Ishikawa (cell line): Measurements from ENCODE around the gene MAS1L.

Experiments
- CEBPB ChIP-seq: IDR thresholded peaks from 2 replicates; pipeline ENCODE4 v1.6.1; 2012
- CREB1 ChIP-seq: IDR thresholded peaks from 2 replicates; pipeline ENCODE4 v1.6.1; 2012; ENCODE audit warnings: low read depth
- EGR1 ChIP-seq: IDR thresholded peaks from 2 replicates; pipeline ENCODE4 v1.6.1; 2012
- EP300 ChIP-seq: IDR thresholded peaks from 2 replicates; pipeline ENCODE4 v1.6.1; 2012; ENCODE audit warnings: borderline replicate concordance
- FOXM1 ChIP-seq: IDR thresholded peaks from 2 replicates; pipeline ENCODE4 v1.6.1; 2012; ENCODE audit warnings: low read depth, borderline replicate concordance
- MAX ChIP-seq: IDR thresholded peaks from 2 replicates; pipeline ENCODE4 v1.6.1; 2012
- NFIC ChIP-seq: IDR thresholded peaks from 2 replicates; pipeline ENCODE4 v1.6.1; 2012
- RAD21 ChIP-seq: IDR thresholded peaks from 2 replicates; pipeline ENCODE4 v1.6.1; 2012; ENCODE audit warnings: low read depth
- REST ChIP-seq: IDR thresholded peaks from 2 replicates; pipeline ENCODE4 v1.6.1; 2012; ENCODE audit warnings: low read depth, mild to moderate bottlenecking
- TAF1 ChIP-seq: IDR thresholded peaks from 2 replicates; pipeline ENCODE4 v1.6.1; 2012; ENCODE audit warnings: low read depth, mild to moderate bottlenecking
- TCF12 ChIP-seq: IDR thresholded peaks from 2 replicates; pipeline ENCODE4 v1.6.1; 2012; ENCODE audit warnings: low read depth
- TEAD4 ChIP-seq: IDR thresholded peaks from 2 replicates; pipeline ENCODE4 v1.6.1; 2012
- USF1 ChIP-seq: IDR thresholded peaks from 2 replicates; pipeline ENCODE4 v1.6.1; 2012
- YY1 ChIP-seq: IDR thresholded peaks from 2 replicates; pipeline ENCODE4 v1.6.1; 2012; ENCODE audit warnings: low read depth
- ZBTB7A ChIP-seq: IDR thresholded peaks from 2 replicates; pipeline ENCODE4 v1.6.1; 2012; ENCODE audit warnings: low read depth

Gene MAS1L

GRCh38 chr6:29524444-29525310 is 36.9 kb upstream of the MAS1L start:
- TF ChIP-seq FOXM1 (no peak), RAD21 (no peak), REST (no peak), NFIC (no peak), MAX (no peak), EP300 (no peak), TEAD4 (no peak), TCF12 (no peak), CEBPB (no peak), CREB1 (no peak), USF1 (no peak), ZBTB7A (no peak), EGR1 (no peak), YY1 (no peak), TAF1 (no peak)

GRCh38 chr6:29524044-29524443 is 36.3 kb upstream of the MAS1L start:
- TF ChIP-seq CEBPB (no peak), REST (no peak), USF1 (no peak), TCF12 (no peak), EP300 (no peak), MAX (no peak), YY1 (no peak), NFIC (no peak), TEAD4 (no peak), EGR1 (no peak), RAD21 (no peak), ZBTB7A (no peak), CREB1 (no peak), FOXM1 (no peak), TAF1 (no peak)

GRCh38 chr6:29522227-29522626 is 34.5 kb upstream of the MAS1L start:
- TF ChIP-seq EGR1 (no peak), MAX (no peak), NFIC (no peak), TAF1 (no peak), ZBTB7A (no peak), TEAD4 (no peak), TCF12 (no peak), CEBPB (no peak), RAD21 (no peak), YY1 (no peak), EP300 (no peak), USF1 (no peak), FOXM1 (no peak), REST (no peak), CREB1 (no peak)
